Thyroid gland (tissue), 4 donors: Measurements from ENCODE around the gene KANSL3. TPM values are rescaled to one million over a fixed set of nuclear protein-coding genes. Genes with fewer than 3 reads are reported as not detected.
A peak's percentile ranks its signal among the peaks of the same experiment; 100 is the strongest.

Experiments used
- DNase-seq, 2 donors: peaks; one replicate each; pipeline ENCODE4 v3.0.0-alpha.2; 2019
- H3K27ac ChIP-seq, 3 donors: fragments of 200-600 bp; sonication (generic); 1 replicate in 2 of 3; 2 replicates in 1 of 3; pipeline ENCODE4 v1.5.1; 2016 to 2019; ENCODE audit warnings: mild to moderate bottlenecking in 1 of 3, moderate library complexity in 1 of 3
- H3K27me3 ChIP-seq: fragments of 200-600 bp; sonication (generic); one replicate; pipeline ENCODE4 v1.5.1; 2019
- H3K36me3 ChIP-seq, 2 donors: fragments of 200-600 bp; sonication (generic); one replicate each; pipeline ENCODE4 v1.5.1; 2016 to 2019
- H3K4me1 ChIP-seq, 2 donors: fragments of 200-600 bp; sonication (generic); one replicate each; pipeline ENCODE4 v1.5.1; 2017 to 2019
- H3K4me3 ChIP-seq, 3 donors: fragments of 200-600 bp; sonication (generic); replicated peaks in 1 of 3; 1 replicate in 2 of 3; 2 replicates in 1 of 3; pipeline ENCODE4 v1.5.1; 2016; ENCODE audit warnings: mild to moderate bottlenecking in 1 of 3
- H3K9me3 ChIP-seq: fragments of 200-600 bp; sonication (generic); one replicate; pipeline ENCODE4 v1.5.1; 2017
- CTCF ChIP-seq, 6 experiments: fragments of 200-600 bp in 3 of 6; fragments of 450-650 bp in 3 of 6; sonication (generic) in 3 of 6; IDR thresholded peaks; one replicate each; pipeline ENCODE4 v1.5.1; 2016 to 2019; ENCODE audit warnings: antibody characterized with exemption in 6 of 6, mild to moderate bottlenecking in 2 of 6, inconsistent platforms in 1 of 6, moderate library complexity in 1 of 6
- POLR2A ChIP-seq, 2 donors: fragments of 450-650 bp; IDR thresholded peaks; one replicate each; pipeline ENCODE4 v1.6.1; 2017; ENCODE audit warnings: antibody characterized with exemption in 2 of 2, mild to moderate bottlenecking in 2 of 2, moderate library complexity in 1 of 2
- WGBS, 2 donors: methylation state at CpG; one replicate each; pipeline ENCODE4 v1.1.5; 2017; 5-methylcytosine and 5-hydroxymethylcytosine counted together
- intact Hi-C: fragments of 100-400 bp; cut with DNase I; formaldehyde crosslinking; loops from one replicate; pipeline ENCODE4 v1.15.1; 2023
- total RNA-seq, 4 donors: library from RNA; depleted of rRNA; stranded (reverse); fragments of >200 nt; gene quantifications; one replicate each; pipeline ENCODE4 v1.2.3, GENCODE V29; 2016

The KANSL3 gene
- total RNA-seq, 4 donors from 2014 or later, result 46.2 to 65.5 (median 55.8) TPM

- intact Hi-C loops, result no loop called here
- WGBS, 2 donors, result 87 to 92% methylated on average over 12 to 13 of the region's 13 CpGs
These were observed 29.4 kb downstream of the KANSL3 start for GRCh38 chr2:96608469-96609455.

GRCh38 chr2:96604104-96604503, 34.0 kb downstream of the KANSL3 start:
- H3K4me3 ChIP-seq, result no peak overlapping the region
- no peaks in the 10 kb centered on the region for H3K9me3 ChIP-seq
- no peak for DNase-seq
- H3K27ac ChIP-seq, result no peak overlapping the region
- 96 to 100% methylated on average over 1 to 2 of the region's 2 CpGs for WGBS, 2 donors
- peaks cover 89 to 92% of the 10 kb centered on the region in 2 donors for H3K36me3 ChIP-seq
- no peaks in the 10 kb centered on the region for H3K27me3 ChIP-seq
- intact Hi-C loops, result no loop called here
- no peak for TF ChIP-seq CTCF (IDR thresholded peaks at IDR 0.05)
- TF ChIP-seq POLR2A (IDR thresholded peaks at IDR 0.05), result no peak
- H3K4me1 ChIP-seq, result no peaks in the 10 kb centered on the region

More at GRCh38 chr2:96608469-96609455, 29.4 kb downstream of the KANSL3 start:
- Histone ChIP-seq H3K27ac (no peak overlapping the region), H3K4me3 (no peak overlapping the region), H3K27me3 (no peaks in the 10 kb centered on the region), H3K36me3 (peaks cover 93 to 97% of the 10 kb centered on the region in 2 donors), H3K4me1 (no peaks in the 10 kb centered on the region), H3K9me3 (no peaks in the 10 kb centered on the region)
- DNase-seq, result no peak
- no peak for TF ChIP-seq POLR2A (IDR thresholded peaks at IDR 0.05)

- 90 to 95% methylated on average over 2 of the region's 2 CpGs for WGBS, 2 donors
- H3K36me3 ChIP-seq, result peaks cover 80 to 84% of the 10 kb centered on the region in 2 donors
- intact Hi-C loops, result no loop called here
These were observed 35.7 kb downstream of the KANSL3 start for GRCh38 chr2:96602330-96602823.

GRCh38 chr2:96601382-96602292, 36.5 kb downstream of the KANSL3 start:
- no peaks in the 10 kb centered on the region for H3K9me3 ChIP-seq
- H3K27ac ChIP-seq, result no peak overlapping the region
- TF ChIP-seq CTCF (IDR thresholded peaks at IDR 0.05) (no peak), POLR2A (IDR thresholded peaks at IDR 0.05) (no peak)
- H3K27me3 ChIP-seq, result no peaks in the 10 kb centered on the region
- intact Hi-C loops, result no loop called here
- H3K4me3 ChIP-seq, result no peak overlapping the region
- 94 to 95% methylated on average over 8 of the region's 8 CpGs for WGBS, 2 donors
- peaks cover 75 to 83% of the 10 kb centered on the region in 2 donors for H3K36me3 ChIP-seq
- no peak for DNase-seq
- H3K4me1 ChIP-seq, result no peaks in the 10 kb centered on the region

More at GRCh38 chr2:96602330-96602823, 35.7 kb downstream of the KANSL3 start:
- Histone ChIP-seq H3K27me3 (no peaks in the 10 kb centered on the region), H3K4me3 (no peak overlapping the region), H3K4me1 (no peaks in the 10 kb centered on the region), H3K27ac (no peak overlapping the region), H3K9me3 (no peaks in the 10 kb centered on the region)
- TF ChIP-seq POLR2A (IDR thresholded peaks at IDR 0.05), result no peak
- TF ChIP-seq CTCF (IDR thresholded peaks at IDR 0.05), result no peak
- DNase-seq, result peak in 1 of 2 donors; percentile 8

GRCh38 chr2:96599941-96600340, 38.2 kb downstream of the KANSL3 start:
- H3K27ac ChIP-seq, result no peak overlapping the region
- WGBS, 2 donors, result 92% methylated on average over 2 of the region's 2 CpGs
- intact Hi-C loops, result no loop called here
- no peaks in the 10 kb centered on the region for H3K9me3 ChIP-seq
- TF ChIP-seq CTCF (IDR thresholded peaks at IDR 0.05) (no peak), POLR2A (IDR thresholded peaks at IDR 0.05) (no peak)
- H3K36me3 ChIP-seq, result peaks cover 66 to 73% of the 10 kb centered on the region in 2 donors
- DNase-seq, result no peak
- H3K4me3 ChIP-seq, result no peak overlapping the region
- H3K27me3 ChIP-seq, result no peaks in the 10 kb centered on the region
- H3K4me1 ChIP-seq, result no peaks in the 10 kb centered on the region
